HepG2 (cell line): Measurements from ENCODE around the gene GSTA1. TPM values are rescaled to one million over a fixed set of nuclear protein-coding genes. Genes with fewer than 3 reads are reported as not detected.

Source experiments
- HES4 ChIP-seq: sonication (generic); formaldehyde crosslinking; IDR thresholded peaks from 2 replicates; pipeline ENCODE4 v1.9.0; 2021; ENCODE audit warnings: mild to moderate bottlenecking, missing genetic modification reagents, borderline replicate concordance
- LCORL ChIP-seq, 2 experiments: fragments of 450-650 bp in 1 of 2; sonication (generic) in 1 of 2; formaldehyde crosslinking in 1 of 2; IDR thresholded peaks; 2 replicates each; pipeline versions ENCODE4 v1.5.0 to v1.6.1; 2017 to 2020; ENCODE audit warnings: antibody characterized with exemption in 1 of 2, missing genetic modification reagents in 1 of 2
- MXD4 ChIP-seq: IDR thresholded peaks from 2 replicates; pipeline ENCODE4 v1.6.1; 2016; ENCODE audit warnings: mild to moderate bottlenecking, missing biosample characterization, missing genetic modification reagents
- MYC ChIP-seq: sonication (generic); formaldehyde crosslinking; IDR thresholded peaks from 2 replicates; pipeline ENCODE4 v1.9.0; 2021; ENCODE audit warnings: missing genetic modification reagents, borderline replicate concordance
- NFKB2 ChIP-seq: sonication (generic); formaldehyde crosslinking; IDR thresholded peaks from 2 replicates; pipeline ENCODE4 v1.4.0; 2020; ENCODE audit warnings: missing genetic modification reagents, borderline replicate concordance
- NFYC ChIP-seq: IDR thresholded peaks from 2 replicates; pipeline ENCODE4 v1.6.1; 2016; ENCODE audit warnings: missing genetic modification reagents, missing compliant biosample characterization
- SAFB2 ChIP-seq: sonication (generic); formaldehyde crosslinking; IDR thresholded peaks from 2 replicates; pipeline ENCODE4 v1.5.1; 2020; ENCODE audit warnings: missing genetic modification reagents, low read depth, mild to moderate bottlenecking, borderline replicate concordance
- SMARCE1 ChIP-seq: fragments of 450-650 bp; IDR thresholded peaks from 2 replicates; pipeline ENCODE4 v1.6.1; 2017; ENCODE audit warnings: borderline replicate concordance
- ZNF333 ChIP-seq: sonication (generic); formaldehyde crosslinking; IDR thresholded peaks from 2 replicates; pipeline ENCODE4 v1.4.0; 2020; ENCODE audit warnings: mild to moderate bottlenecking, missing genetic modification reagents, borderline replicate concordance
- ZNF335 ChIP-seq: sonication (generic); formaldehyde crosslinking; IDR thresholded peaks from 2 replicates; pipeline ENCODE4 v1.4.0; 2020; ENCODE audit warnings: missing genetic modification reagents
- ZNF350 ChIP-seq: sonication (generic); formaldehyde crosslinking; IDR thresholded peaks from 2 replicates; pipeline ENCODE4 v1.4.0; 2020; ENCODE audit warnings: mild to moderate bottlenecking, low read depth, missing genetic modification reagents, borderline replicate concordance
- ZNF737 ChIP-seq: sonication (generic); formaldehyde crosslinking; IDR thresholded peaks from 2 replicates; pipeline ENCODE4 v1.5.0; 2020; ENCODE audit warnings: missing genetic modification reagents, mild to moderate bottlenecking, borderline replicate concordance
- ZSCAN29 ChIP-seq: sonication (generic); formaldehyde crosslinking; conservative IDR thresholded peaks from 2 replicates; pipeline ENCODE4 v1.4.0; 2020; ENCODE audit warnings: mild to moderate bottlenecking, missing genetic modification reagents
- polyA plus RNA-seq, 8 experiments: library from polyadenylated mRNA; depleted of rRNA in 3 of 8; stranded (reverse) in 7 of 8; unstranded in 1 of 8; fragments of >200 nt; fragmentation: Illumina TruSeq in 4 of 8; extraction: Trizol in 4 of 8; gene quantifications; 2 replicates each; pipeline versions ENCODE4 v1.2.1 to v1.2.3, GENCODE V29; 2011 to 2016; ENCODE audit warnings: low read depth in 4 of 8, missing spikeins in 1 of 8, mixed read lengths in 1 of 8; ENCODE audit not compliant: insufficient read depth in 1 of 8
- total RNA-seq, 5 experiments: library from RNA; depleted of rRNA; stranded (reverse); fragments of >200 nt; fragmentation: Illumina TruSeq; extraction: Trizol; gene quantifications; 2 replicates each; pipeline ENCODE4 v1.2.3, GENCODE V29; 2016; ENCODE audit warnings: low read depth in 1 of 5
- TF ChIP-seq, protein P1 (sequence below): sonication (generic); formaldehyde crosslinking; conservative IDR thresholded peaks from 2 replicates; pipeline ENCODE4 v1.8.1; 2023; ENCODE audit warnings: missing genetic modification reagents
- TF ChIP-seq, protein P2 (sequence below): IDR thresholded peaks from 2 replicates; pipeline ENCODE4 v1.6.1; 2016; ENCODE audit warnings: control low read depth
- TF ChIP-seq, protein P3 (sequence below): sonication (generic); formaldehyde crosslinking; IDR thresholded peaks from 2 replicates; pipeline ENCODE4 v1.4.0; 2020; ENCODE audit warnings: missing genetic modification reagents, borderline replicate concordance
- TF ChIP-seq, protein P4 (sequence below): sonication (generic); formaldehyde crosslinking; IDR thresholded peaks from 2 replicates; pipeline ENCODE4 v1.5.0; 2020; ENCODE audit warnings: mild to moderate bottlenecking, missing genetic modification reagents
- TF ChIP-seq, protein P5 (sequence below): sonication (generic); formaldehyde crosslinking; IDR thresholded peaks from 2 replicates; pipeline ENCODE4 v1.4.0; 2020; ENCODE audit warnings: mild to moderate bottlenecking, missing genetic modification reagents

The GSTA1 gene
- total and polyA plus RNA-seq, 2 of the 13 experiments (the other 11 are each of a cell fraction or from before 2014, with no cell fraction given) = 6.2 to 282 TPM

DNA sequence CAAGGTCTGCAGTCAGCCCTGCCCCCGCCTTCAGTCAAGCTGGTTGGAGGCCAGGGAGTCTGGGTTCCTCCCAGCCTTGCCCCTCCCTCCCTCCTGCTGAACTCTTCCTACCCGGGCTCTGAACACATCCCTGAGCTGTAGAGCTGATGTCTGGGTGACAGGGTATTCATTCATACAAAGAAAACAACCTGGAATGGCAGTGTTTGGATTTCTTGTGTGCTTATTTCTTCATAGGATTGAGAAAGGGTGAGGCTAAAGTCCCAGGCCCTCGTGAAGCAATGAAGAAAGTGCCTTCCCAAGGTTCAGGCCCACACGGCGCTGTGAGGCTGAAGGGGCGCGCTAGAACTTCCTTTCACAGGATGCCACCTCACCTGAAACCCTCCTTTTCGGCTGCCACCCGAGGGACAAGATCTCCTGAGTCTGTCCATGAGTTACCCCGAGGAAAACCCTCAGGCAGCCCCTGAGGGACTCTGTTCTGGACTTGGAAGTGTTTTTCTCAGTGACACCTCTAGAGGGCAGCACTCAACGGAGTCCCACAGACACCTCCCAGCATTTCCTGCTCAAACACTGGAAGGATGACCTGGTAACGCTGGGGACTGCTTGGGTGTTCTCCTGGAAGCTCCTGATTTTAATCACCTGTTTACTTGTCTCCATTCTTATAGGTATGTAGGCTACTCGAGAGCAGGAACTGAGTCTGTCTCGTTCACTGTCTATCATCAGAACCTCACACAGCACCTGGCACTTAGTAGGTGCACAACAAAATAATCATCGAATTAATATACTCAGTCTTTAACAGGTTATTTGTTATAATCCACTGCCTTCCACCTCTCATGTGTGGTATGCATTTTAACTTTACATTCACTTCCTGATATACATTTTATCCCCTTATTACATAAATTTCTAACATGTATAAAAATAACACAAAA lies 11.8 kb upstream of the GSTA1 start (continued):
- TF ChIP-seq LCORL (IDR thresholded peaks at IDR 0.05) = no peak
- TF ChIP-seq LCORL (CRISPR knock-in tag; IDR thresholded peaks at IDR 0.05) = peak; percentile 56
- TF ChIP-seq, protein P1, sequence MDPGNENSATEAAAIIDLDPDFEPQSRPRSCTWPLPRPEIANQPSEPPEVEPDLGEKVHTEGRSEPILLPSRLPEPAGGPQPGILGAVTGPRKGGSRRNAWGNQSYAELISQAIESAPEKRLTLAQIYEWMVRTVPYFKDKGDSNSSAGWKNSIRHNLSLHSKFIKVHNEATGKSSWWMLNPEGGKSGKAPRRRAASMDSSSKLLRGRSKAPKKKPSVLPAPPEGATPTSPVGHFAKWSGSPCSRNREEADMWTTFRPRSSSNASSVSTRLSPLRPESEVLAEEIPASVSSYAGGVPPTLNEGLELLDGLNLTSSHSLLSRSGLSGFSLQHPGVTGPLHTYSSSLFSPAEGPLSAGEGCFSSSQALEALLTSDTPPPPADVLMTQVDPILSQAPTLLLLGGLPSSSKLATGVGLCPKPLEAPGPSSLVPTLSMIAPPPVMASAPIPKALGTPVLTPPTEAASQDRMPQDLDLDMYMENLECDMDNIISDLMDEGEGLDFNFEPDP = no peak
- TF ChIP-seq ZSCAN29 (CRISPR knock-in tag) = 0 out of 2 replicates have a peak, but pooled peaks have one; percentile 33
- TF ChIP-seq, protein P2, sequence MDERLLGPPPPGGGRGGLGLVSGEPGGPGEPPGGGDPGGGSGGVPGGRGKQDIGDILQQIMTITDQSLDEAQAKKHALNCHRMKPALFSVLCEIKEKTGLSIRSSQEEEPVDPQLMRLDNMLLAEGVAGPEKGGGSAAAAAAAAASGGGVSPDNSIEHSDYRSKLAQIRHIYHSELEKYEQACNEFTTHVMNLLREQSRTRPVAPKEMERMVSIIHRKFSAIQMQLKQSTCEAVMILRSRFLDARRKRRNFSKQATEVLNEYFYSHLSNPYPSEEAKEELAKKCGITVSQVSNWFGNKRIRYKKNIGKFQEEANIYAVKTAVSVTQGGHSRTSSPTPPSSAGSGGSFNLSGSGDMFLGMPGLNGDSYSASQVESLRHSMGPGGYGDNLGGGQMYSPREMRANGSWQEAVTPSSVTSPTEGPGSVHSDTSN (CRISPR knock-in tag) = no peak
- no peak for TF ChIP-seq SAFB2
- TF ChIP-seq ZNF333 (CRISPR knock-in tag) = no peak
- peak; percentile 65; the same call in 1 of the 2 replicates for TF ChIP-seq MYC (CRISPR knock-in tag)
- peak; percentile 88; the same call in 1 of the 2 replicates for TF ChIP-seq ZNF350
- peak; percentile 88; the same call in 1 of the 2 replicates for TF ChIP-seq NFKB2
- no peak for TF ChIP-seq SMARCE1
- 0 out of 2 replicates have a peak, but pooled peaks have one; percentile 39 for TF ChIP-seq ZNF737 (CRISPR knock-in tag)
- 0 out of 2 replicates have a peak, but pooled peaks have one; percentile 48 for TF ChIP-seq ZNF335 (CRISPR knock-in tag)
- TF ChIP-seq, protein P3, sequence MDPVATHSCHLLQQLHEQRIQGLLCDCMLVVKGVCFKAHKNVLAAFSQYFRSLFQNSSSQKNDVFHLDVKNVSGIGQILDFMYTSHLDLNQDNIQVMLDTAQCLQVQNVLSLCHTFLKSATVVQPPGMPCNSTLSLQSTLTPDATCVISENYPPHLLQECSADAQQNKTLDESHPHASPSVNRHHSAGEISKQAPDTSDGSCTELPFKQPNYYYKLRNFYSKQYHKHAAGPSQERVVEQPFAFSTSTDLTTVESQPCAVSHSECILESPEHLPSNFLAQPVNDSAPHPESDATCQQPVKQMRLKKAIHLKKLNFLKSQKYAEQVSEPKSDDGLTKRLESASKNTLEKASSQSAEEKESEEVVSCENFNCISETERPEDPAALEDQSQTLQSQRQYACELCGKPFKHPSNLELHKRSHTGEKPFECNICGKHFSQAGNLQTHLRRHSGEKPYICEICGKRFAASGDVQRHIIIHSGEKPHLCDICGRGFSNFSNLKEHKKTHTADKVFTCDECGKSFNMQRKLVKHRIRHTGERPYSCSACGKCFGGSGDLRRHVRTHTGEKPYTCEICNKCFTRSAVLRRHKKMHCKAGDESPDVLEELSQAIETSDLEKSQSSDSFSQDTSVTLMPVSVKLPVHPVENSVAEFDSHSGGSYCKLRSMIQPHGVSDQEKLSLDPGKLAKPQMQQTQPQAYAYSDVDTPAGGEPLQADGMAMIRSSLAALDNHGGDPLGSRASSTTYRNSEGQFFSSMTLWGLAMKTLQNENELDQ (CRISPR knock-in tag) = no peak
- 0 out of 2 replicates have a peak, but pooled peaks have one; percentile 16 for TF ChIP-seq MXD4 (CRISPR knock-in tag)
- TF ChIP-seq, protein P4, sequence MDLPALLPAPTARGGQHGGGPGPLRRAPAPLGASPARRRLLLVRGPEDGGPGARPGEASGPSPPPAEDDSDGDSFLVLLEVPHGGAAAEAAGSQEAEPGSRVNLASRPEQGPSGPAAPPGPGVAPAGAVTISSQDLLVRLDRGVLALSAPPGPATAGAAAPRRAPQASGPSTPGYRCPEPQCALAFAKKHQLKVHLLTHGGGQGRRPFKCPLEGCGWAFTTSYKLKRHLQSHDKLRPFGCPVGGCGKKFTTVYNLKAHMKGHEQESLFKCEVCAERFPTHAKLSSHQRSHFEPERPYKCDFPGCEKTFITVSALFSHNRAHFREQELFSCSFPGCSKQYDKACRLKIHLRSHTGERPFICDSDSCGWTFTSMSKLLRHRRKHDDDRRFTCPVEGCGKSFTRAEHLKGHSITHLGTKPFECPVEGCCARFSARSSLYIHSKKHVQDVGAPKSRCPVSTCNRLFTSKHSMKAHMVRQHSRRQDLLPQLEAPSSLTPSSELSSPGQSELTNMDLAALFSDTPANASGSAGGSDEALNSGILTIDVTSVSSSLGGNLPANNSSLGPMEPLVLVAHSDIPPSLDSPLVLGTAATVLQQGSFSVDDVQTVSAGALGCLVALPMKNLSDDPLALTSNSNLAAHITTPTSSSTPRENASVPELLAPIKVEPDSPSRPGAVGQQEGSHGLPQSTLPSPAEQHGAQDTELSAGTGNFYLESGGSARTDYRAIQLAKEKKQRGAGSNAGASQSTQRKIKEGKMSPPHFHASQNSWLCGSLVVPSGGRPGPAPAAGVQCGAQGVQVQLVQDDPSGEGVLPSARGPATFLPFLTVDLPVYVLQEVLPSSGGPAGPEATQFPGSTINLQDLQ = peak; percentile 86; the same call in 1 of the 2 replicates
- no peak for TF ChIP-seq NFYC (CRISPR knock-in tag)
- no peak for TF ChIP-seq HES4 (CRISPR knock-in tag)
- TF ChIP-seq, protein P5, sequence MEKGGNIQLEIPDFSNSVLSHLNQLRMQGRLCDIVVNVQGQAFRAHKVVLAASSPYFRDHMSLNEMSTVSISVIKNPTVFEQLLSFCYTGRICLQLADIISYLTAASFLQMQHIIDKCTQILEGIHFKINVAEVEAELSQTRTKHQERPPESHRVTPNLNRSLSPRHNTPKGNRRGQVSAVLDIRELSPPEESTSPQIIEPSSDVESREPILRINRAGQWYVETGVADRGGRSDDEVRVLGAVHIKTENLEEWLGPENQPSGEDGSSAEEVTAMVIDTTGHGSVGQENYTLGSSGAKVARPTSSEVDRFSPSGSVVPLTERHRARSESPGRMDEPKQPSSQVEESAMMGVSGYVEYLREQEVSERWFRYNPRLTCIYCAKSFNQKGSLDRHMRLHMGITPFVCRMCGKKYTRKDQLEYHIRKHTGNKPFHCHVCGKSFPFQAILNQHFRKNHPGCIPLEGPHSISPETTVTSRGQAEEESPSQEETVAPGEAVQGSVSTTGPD (CRISPR knock-in tag) = no peak
